OCI-LY1 (cell line): ENCODE measurements around the gene ADAMTS7.

Experiments
- H2AFZ ChIP-seq: fragments of 200-600 bp; sonication (generic), shearing (Covaris generic); 2 replicates; pipeline ENCODE4 v1.6.0; 2014; ENCODE audit warnings: antibody characterized with exemption, mild to moderate bottlenecking, low read length
- H3F3A ChIP-seq: fragments of 200-600 bp; sonication (generic), shearing (Covaris generic); 2 replicates; pipeline ENCODE4 v1.6.0; 2014; ENCODE audit warnings: mild to moderate bottlenecking, antibody characterized with exemption, low read length, moderate library complexity; ENCODE audit not compliant: insufficient read depth
- H3K27ac ChIP-seq: fragments of 200-600 bp; sonication (generic); 2 replicates; pipeline ENCODE4 v1.5.1; 2014; ENCODE audit warnings: low read length, mixed run types, mild to moderate bottlenecking, low read depth; ENCODE audit not compliant: poor library complexity, severe bottlenecking
- H3K27me3 ChIP-seq: fragments of 200-600 bp; sonication (generic); 2 replicates; pipeline ENCODE4 v1.6.0; 2014; ENCODE audit warnings: antibody characterized with exemption, mild to moderate bottlenecking, low read length, moderate library complexity; ENCODE audit not compliant: insufficient read depth
- H3K36me3 ChIP-seq: fragments of 200-600 bp; sonication (generic); 2 replicates; pipeline ENCODE4 v1.6.1; 2014; ENCODE audit warnings: mild to moderate bottlenecking, antibody characterized with exemption, low read length, moderate library complexity, mixed read lengths; ENCODE audit not compliant: insufficient read depth
- H3K4me1 ChIP-seq: fragments of 200-600 bp; sonication (generic); 2 replicates; pipeline ENCODE4 v1.5.1; 2014; ENCODE audit warnings: mild to moderate bottlenecking, low read length, moderate library complexity; ENCODE audit not compliant: insufficient read depth, severe bottlenecking
- H3K4me2 ChIP-seq: fragments of 200-600 bp; sonication (generic), shearing (Covaris generic); 2 replicates; pipeline ENCODE4 v1.6.1; 2014; ENCODE audit warnings: low read length
- H3K4me3 ChIP-seq: fragments of 200-600 bp; sonication (generic); 2 replicates; pipeline ENCODE4 v1.5.1; 2014; ENCODE audit warnings: low read length, low read depth, mild to moderate bottlenecking, mixed read lengths; ENCODE audit not compliant: poor library complexity, severe bottlenecking
- H3K79me2 ChIP-seq: fragments of 200-600 bp; shearing (Covaris generic); 2 replicates; pipeline ENCODE4 v1.6.1; 2016; ENCODE audit warnings: mixed run types, low read length, mixed read lengths; ENCODE audit not compliant: insufficient read depth
- H3K9ac ChIP-seq: fragments of 200-600 bp; sonication (generic), shearing (Covaris generic); 2 replicates; pipeline ENCODE4 v1.6.1; 2014; ENCODE audit warnings: mild to moderate bottlenecking, low read length, mixed read lengths
- H3K9me2 ChIP-seq: fragments of 200-600 bp; sonication (generic), shearing (Covaris generic); 2 replicates; pipeline ENCODE4 v1.6.1; 2014; ENCODE audit warnings: low read depth, mild to moderate bottlenecking, low read length, mixed read lengths
- H3K9me3 ChIP-seq: fragments of 200-600 bp; shearing (Covaris generic); 2 replicates; pipeline ENCODE4 v1.6.1; 2014; ENCODE audit warnings: low read length, mixed read lengths
- H4K20me1 ChIP-seq: fragments of 200-600 bp; sonication (generic), shearing (Covaris generic); 2 replicates; pipeline ENCODE4 v1.6.0; 2016; ENCODE audit warnings: mild to moderate bottlenecking, low read length; ENCODE audit not compliant: insufficient read depth
- EZH2 ChIP-seq: fragments of 200-600 bp; sonication (generic), shearing (Covaris generic); IDR thresholded peaks from 2 replicates; pipeline ENCODE4 v1.8.0; 2017; ENCODE audit warnings: borderline replicate concordance, mixed run types, mild to moderate bottlenecking, antibody characterized with exemption, low read length, moderate library complexity, mixed read lengths
- TF ChIP-seq, protein P1 (sequence below): fragments of 200-600 bp; sonication (generic), shearing (Covaris generic); IDR thresholded peaks from 2 replicates; pipeline ENCODE4 v1.5.1; 2017; ENCODE audit warnings: mild to moderate bottlenecking, antibody characterized with exemption, low read length, moderate library complexity, mixed read lengths

ADAMTS7 gene

DNA sequence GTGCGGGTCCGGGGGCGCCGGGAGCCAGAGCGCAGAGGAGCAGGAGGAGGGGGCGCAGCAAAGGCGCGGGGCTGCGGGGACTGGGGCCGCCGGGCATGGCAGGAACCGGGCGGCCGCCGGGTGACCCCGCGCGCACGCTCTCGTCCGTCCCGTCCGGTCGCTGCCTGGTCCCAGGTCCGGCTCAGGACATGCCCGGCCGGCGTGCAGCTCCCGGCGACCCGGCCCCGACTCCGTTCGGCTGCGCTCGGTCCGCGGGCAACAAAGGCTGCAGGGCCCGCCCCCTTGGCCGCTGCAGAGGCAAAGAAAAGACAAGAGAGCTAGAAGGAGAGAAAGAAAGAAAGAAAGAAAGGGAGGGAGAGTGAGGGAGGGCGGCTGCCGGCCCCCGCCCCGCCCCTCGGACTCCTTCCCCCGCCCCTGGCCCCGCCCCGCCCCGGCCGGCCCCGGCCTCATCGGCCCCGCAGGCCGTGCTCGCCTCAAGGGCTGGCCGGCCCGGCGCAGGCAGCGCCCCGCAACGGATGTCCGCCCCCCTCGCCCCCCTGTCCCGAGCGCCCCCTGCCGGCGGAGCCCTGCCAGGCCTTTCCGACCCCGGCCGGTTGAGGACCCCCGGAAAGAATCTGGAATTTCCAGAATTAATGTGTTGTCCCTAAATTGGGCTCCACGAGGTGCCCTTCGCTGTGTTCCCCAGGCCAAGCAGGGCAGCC lies at the start of gene ADAMTS7:
ADAMTS7 (minus strand) TSS at position 341 of the 701 bp plus-strand sequence; CDS start at position 97, 244 bp downstream.
- Histone ChIP-seq H3K4me3 (peak within 1 kb of the TSS; percentile 58), H3K27ac (no peak within 1 kb of the TSS), H2AFZ (no peak within 1 kb of the TSS)

GRCh38 chr15:78859971-78860719 lies 48.9 kb upstream of the ADAMTS7 start:
- Histone ChIP-seq H3K27ac (no peak overlapping the region), H3K4me3 (peak overlapping the region; percentile 82), H4K20me1 (no peaks in the 10 kb centered on the region), H3K9me2 (no peaks in the 10 kb centered on the region), H3K9me3 (no peaks in the 10 kb centered on the region), H2AFZ (peak overlapping the region; percentile 100), H3K4me2 (peak overlapping the region; percentile 99), H3K4me1 (no peaks in the 10 kb centered on the region), H3K27me3 (no peaks in the 10 kb centered on the region), H3K9ac (peak overlapping the region; percentile 84), H3K79me2 (no peaks in the 10 kb centered on the region), H3K36me3 (no peaks in the 10 kb centered on the region), H3F3A (no peaks in the 10 kb centered on the region)
- TF ChIP-seq EZH2, result no peak
- TF ChIP-seq, protein P1, sequence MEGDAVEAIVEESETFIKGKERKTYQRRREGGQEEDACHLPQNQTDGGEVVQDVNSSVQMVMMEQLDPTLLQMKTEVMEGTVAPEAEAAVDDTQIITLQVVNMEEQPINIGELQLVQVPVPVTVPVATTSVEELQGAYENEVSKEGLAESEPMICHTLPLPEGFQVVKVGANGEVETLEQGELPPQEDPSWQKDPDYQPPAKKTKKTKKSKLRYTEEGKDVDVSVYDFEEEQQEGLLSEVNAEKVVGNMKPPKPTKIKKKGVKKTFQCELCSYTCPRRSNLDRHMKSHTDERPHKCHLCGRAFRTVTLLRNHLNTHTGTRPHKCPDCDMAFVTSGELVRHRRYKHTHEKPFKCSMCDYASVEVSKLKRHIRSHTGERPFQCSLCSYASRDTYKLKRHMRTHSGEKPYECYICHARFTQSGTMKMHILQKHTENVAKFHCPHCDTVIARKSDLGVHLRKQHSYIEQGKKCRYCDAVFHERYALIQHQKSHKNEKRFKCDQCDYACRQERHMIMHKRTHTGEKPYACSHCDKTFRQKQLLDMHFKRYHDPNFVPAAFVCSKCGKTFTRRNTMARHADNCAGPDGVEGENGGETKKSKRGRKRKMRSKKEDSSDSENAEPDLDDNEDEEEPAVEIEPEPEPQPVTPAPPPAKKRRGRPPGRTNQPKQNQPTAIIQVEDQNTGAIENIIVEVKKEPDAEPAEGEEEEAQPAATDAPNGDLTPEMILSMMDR, result peak; percentile 63

More for the DNA sequence above, at the start of gene ADAMTS7:
- no peaks in the 10 kb centered on the region for H3K36me3 ChIP-seq
- peaks cover 16% of the 10 kb centered on the region for H3K4me1 ChIP-seq
- 0 out of 2 replicates have a peak, but pooled peaks cover 4% of the 10 kb centered on the region for H3F3A ChIP-seq
- H3K79me2 ChIP-seq, result no peaks in the 10 kb centered on the region
- no peaks in the 10 kb centered on the region for H3K9me2 ChIP-seq
- H3K27me3 ChIP-seq, result peaks cover 18% of the 10 kb centered on the region
- peak within 1 kb of the TSS; percentile 60 for H3K9ac ChIP-seq
- TF ChIP-seq, protein P1, result peak; percentile 73
- TF ChIP-seq EZH2, result no peak
- H3K4me2 ChIP-seq, result peak within 1 kb of the TSS; percentile 90
- no peaks in the 10 kb centered on the region for H4K20me1 ChIP-seq
- no peaks in the 10 kb centered on the region for H3K9me3 ChIP-seq

DNA sequence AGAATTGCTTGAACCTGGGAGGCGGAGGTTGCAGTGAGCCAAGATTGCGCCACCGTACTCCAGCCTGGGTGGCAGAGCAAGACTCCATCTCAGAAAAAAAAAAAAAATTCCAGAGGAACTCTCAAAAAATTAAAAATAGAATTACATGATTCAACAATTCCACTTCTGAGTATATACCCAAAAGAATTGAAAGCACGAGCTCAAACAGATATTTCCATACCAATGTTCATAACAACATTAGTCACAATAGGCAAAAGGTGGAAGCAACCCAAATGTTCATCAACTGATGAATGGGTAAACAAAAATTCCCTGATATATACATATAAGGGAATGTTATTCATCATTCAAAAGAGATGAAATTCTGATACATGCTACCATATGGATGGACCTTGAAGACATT lies 44.5 kb upstream of the ADAMTS7 start:
- Histone ChIP-seq H3F3A (no peaks in the 10 kb centered on the region), H3K9me2 (no peaks in the 10 kb centered on the region), H3K4me3 (no peak overlapping the region), H3K4me2 (no peak overlapping the region), H3K79me2 (no peaks in the 10 kb centered on the region), H3K4me1 (no peaks in the 10 kb centered on the region), H3K27ac (no peak overlapping the region), H2AFZ (no peak overlapping the region), H3K27me3 (no peaks in the 10 kb centered on the region), H3K9ac (no peak overlapping the region), H4K20me1 (no peaks in the 10 kb centered on the region), H3K9me3 (no peaks in the 10 kb centered on the region), H3K36me3 (no peaks in the 10 kb centered on the region)
- TF ChIP-seq, protein P1, result no peak
- no peak for TF ChIP-seq EZH2
